Right cardiac atrium (tissue), 5 donors: ENCODE results near the gene ANO7. TPM values are rescaled to one million over a fixed set of nuclear protein-coding genes. Genes with fewer than 3 reads are reported as not detected.

Experiments
- ATAC-seq, 2 donors: fragments of 200-7000 bp; cut with Tn5 transposase; one replicate each; pipeline versions ENCODE4 v1.8.0 to v1.9.1; 2020; ENCODE audit warnings: moderate library complexity in 2 of 2, mild to moderate bottlenecking in 1 of 2
- DNase-seq, 3 donors: peaks; one replicate each; pipeline ENCODE4 v3.0.0-alpha.2; 2020
- H3K27ac ChIP-seq: one replicate; pipeline ENCODE4 v1.5.1; 2013; ENCODE audit warnings: mild to moderate bottlenecking, low read length, control low read depth, moderate library complexity
- H3K27me3 ChIP-seq: one replicate; pipeline ENCODE4 v1.6.1; 2013; ENCODE audit not compliant: control insufficient read depth, insufficient read depth
- H3K4me1 ChIP-seq: one replicate; pipeline ENCODE4 v1.6.1; 2013; ENCODE audit warnings: low read length; ENCODE audit not compliant: control insufficient read depth, insufficient read depth
- H3K4me3 ChIP-seq: one replicate; pipeline ENCODE4 v1.5.1; 2013; ENCODE audit warnings: low read length, control low read depth
- H3K9me3 ChIP-seq: one replicate; pipeline ENCODE4 v1.6.1; 2013; ENCODE audit warnings: low read length; ENCODE audit not compliant: control insufficient read depth
- WGBS: extraction: QIAGEN DNeasy Blood & Tissue Kit; methylation state at CpG from one replicate; pipeline ENCODE4 v1.1.7; 2013; 5-methylcytosine and 5-hydroxymethylcytosine counted together
- intact Hi-C, 4 donors: fragments of 100-400 bp; cut with DNase I; formaldehyde crosslinking; loops; one replicate each; pipeline versions ENCODE4 v1.11.0 to v1.14.0; 2022 to 2023
- polyA plus RNA-seq: library from polyadenylated mRNA; stranded (reverse); fragments of 200-250 nt; gene quantifications from one replicate; pipeline ENCODE4 v1.2.3, GENCODE V29; 2013
- total RNA-seq, 4 donors: library from RNA; stranded (reverse); fragmentation: NEBNext Ultra II Directional; extraction: Animal tissue kit (Norgen Biotek cat#: 25700); gene quantifications; one replicate each; pipeline ENCODE4 v1.2.1, GENCODE V29; 2021
- donor health status: healthy with polysubstance abuse.
- donor health status: DM: no; HTN: yes; CAD: no.
- donor health status: DM: no; HTN: no; CAD: no.
- donor health status: DM: no; HTN: yes; CAD: no; lungs with severe emphysema.
- donor health status: DM: yes; HTN: yes; CAD: no.

ANO7 gene
- total and polyA plus RNA-seq, 5 donors, result 0.89 to 2.1 (median 1.1) TPM

GRCh38 chr2:241269707-241270520, 81.4 kb downstream of the ANO7 start:
- DNase-seq (no peak), ATAC-seq (no peak)
- Histone ChIP-seq H3K27me3 (no peaks in the 10 kb centered on the region), H3K27ac (no peak overlapping the region), H3K9me3 (no peaks in the 10 kb centered on the region), H3K4me3 (no peak overlapping the region), H3K4me1 (peaks cover 11% of the 10 kb centered on the region)
- intact Hi-C loops, result loop anchor here in 2 of 4 donors (5.0 to 10.0 kb wide), 2 partner anchors 47 to 55 kb away; partner anchors contain the start of genes HDLBP (in 1 of the 2) and SEPTIN2 (in 1 of the 2)
- 72% methylated on average over 15 of the region's 15 CpGs for WGBS

- no peak for ATAC-seq
- peaks cover 11% of the 10 kb centered on the region for H3K4me1 ChIP-seq
- H3K27me3 ChIP-seq, result no peaks in the 10 kb centered on the region
- no peak overlapping the region for H3K4me3 ChIP-seq
- intact Hi-C loops, result loop anchor here in 1 of 4 donors (5.0 kb wide), 1 partner anchor 47 kb away; the partner anchor contains the start of genes HDLBP and SEPTIN2
- no peaks in the 10 kb centered on the region for H3K9me3 ChIP-seq
- H3K27ac ChIP-seq, result no peak overlapping the region
- DNase-seq, result no peak
- 42% methylated on average over 5 of the region's 5 CpGs for WGBS
Measured at GRCh38 chr2:241270531-241270930, 82.1 kb downstream of the ANO7 start.

GRCh38 chr2:241271706-241272302, 83.3 kb downstream of the ANO7 start:
- Histone ChIP-seq H3K4me3 (peak overlapping the region; percentile 98), H3K4me1 (peaks cover 11% of the 10 kb centered on the region), H3K9me3 (no peaks in the 10 kb centered on the region), H3K27ac (peak overlapping the region; percentile 76), H3K27me3 (no peaks in the 10 kb centered on the region)
- ATAC-seq (peak; percentile 83 to 89), DNase-seq (peak; percentile 87 to 95 (median 94))
- WGBS, result under 1% methylated on average over 37 of the region's 37 CpGs
- intact Hi-C loops, result loop anchor here in 1 of 4 donors (5.0 kb wide), 1 partner anchor 45 kb away; the partner anchor contains the start of genes HDLBP and SEPTIN2

- Histone ChIP-seq H3K27ac (peak overlapping the region; percentile 76), H3K4me1 (peaks cover 11% of the 10 kb centered on the region), H3K27me3 (no peaks in the 10 kb centered on the region), H3K9me3 (no peaks in the 10 kb centered on the region), H3K4me3 (peak overlapping the region; percentile 98)
- ATAC-seq (peak; percentile 91 to 93), DNase-seq (peak; percentile 87 to 94 (median 93))
- WGBS, result under 1% methylated on average over 101 of the region's 102 CpGs
- intact Hi-C loops, result loop anchor here in 1 of 4 donors (5.0 kb wide), 1 partner anchor 45 kb away; the partner anchor contains the start of genes HDLBP and SEPTIN2
Measured at GRCh38 chr2:241272303-241273209, 84.1 kb downstream of the ANO7 start.

- Histone ChIP-seq H3K4me3 (peak overlapping the region; percentile 98), H3K9me3 (no peaks in the 10 kb centered on the region), H3K4me1 (peaks cover 11% of the 10 kb centered on the region), H3K27me3 (no peaks in the 10 kb centered on the region), H3K27ac (peak overlapping the region; percentile 60)
- peak in 1 of 3 donors; percentile 53 for DNase-seq
- intact Hi-C loops, result loop anchor here in 1 of 4 donors (5.0 kb wide), 1 partner anchor 44 kb away; the partner anchor contains the start of genes HDLBP and SEPTIN2
- ATAC-seq, result peak; percentile 6 to 19
- 51% methylated on average over 21 of the region's 21 CpGs for WGBS
Measured at GRCh38 chr2:241273210-241274020, 84.9 kb downstream of the ANO7 start.

- H3K27me3 ChIP-seq, result no peaks in the 10 kb centered on the region
- WGBS, result 86% methylated on average over 5 of the region's 5 CpGs
- H3K4me1 ChIP-seq, result peaks cover 11% of the 10 kb centered on the region
- H3K4me3 ChIP-seq, result no peak overlapping the region
- H3K9me3 ChIP-seq, result no peaks in the 10 kb centered on the region
- H3K27ac ChIP-seq, result no peak overlapping the region
- intact Hi-C loops, result loop anchor here in 1 of 4 donors (5.0 kb wide), 1 partner anchor 43 kb away; the partner anchor contains the start of genes HDLBP and SEPTIN2
- DNase-seq (no peak), ATAC-seq (no peak)
Measured at GRCh38 chr2:241274127-241274526, 85.7 kb downstream of the ANO7 start.

Other genes with a start within 250 kb of the ANO7 start
- gene SNED1, start 190.1 kb upstream of the ANO7 start, total RNA-seq, result 10 to 100 TPM; 13.8 to 19.2 (median 16.8) TPM
- 6.7 TPM for gene SNED1, start 190.1 kb upstream of the ANO7 start, polyA plus RNA-seq
- gene MTERF4, start 86.4 kb upstream of the ANO7 start, total RNA-seq, result 10 to 100 TPM; 17.6 to 23.2 (median 20.4) TPM
- gene MTERF4, start 86.4 kb upstream of the ANO7 start, polyA plus RNA-seq, result 21.5 TPM
- gene PASK, start 39.2 kb upstream of the ANO7 start, total RNA-seq, result 1 to 10 TPM; 2.1 to 5.3 (median 3.4) TPM
- gene PASK, start 39.2 kb upstream of the ANO7 start, polyA plus RNA-seq, result 1.1 TPM
- 10 to 100 TPM; 57.7 to 77.1 (median 73.1) TPM for gene PPP1R7, start 38.2 kb upstream of the ANO7 start, total RNA-seq
- 112 TPM for gene PPP1R7, start 38.2 kb upstream of the ANO7 start, polyA plus RNA-seq
- gene HDLBP, start 127.0 kb downstream of the ANO7 start, total RNA-seq, result 100 to 1,000 TPM; 368 to 394 (median 376) TPM
- gene HDLBP, start 127.0 kb downstream of the ANO7 start, polyA plus RNA-seq, result 265 TPM
- 100 to 1,000 TPM; 232 to 335 (median 247) TPM for gene SEPTIN2, start 127.2 kb downstream of the ANO7 start, total RNA-seq
- gene SEPTIN2, start 127.2 kb downstream of the ANO7 start, polyA plus RNA-seq, result 153 TPM
- gene FARP2, start 167.6 kb downstream of the ANO7 start, total RNA-seq, result 10 to 100 TPM; 22.6 to 28.4 (median 24.5) TPM
- gene FARP2, start 167.6 kb downstream of the ANO7 start, polyA plus RNA-seq, result 6.1 TPM